ENCODE data around the gene CROCC.
"Not testable (repeated sequence)": the region's sequence is repeated elsewhere in the genome, so short reads cannot be mapped to it uniquely, and the experiment has no call there.

The CROCC gene

DNA sequence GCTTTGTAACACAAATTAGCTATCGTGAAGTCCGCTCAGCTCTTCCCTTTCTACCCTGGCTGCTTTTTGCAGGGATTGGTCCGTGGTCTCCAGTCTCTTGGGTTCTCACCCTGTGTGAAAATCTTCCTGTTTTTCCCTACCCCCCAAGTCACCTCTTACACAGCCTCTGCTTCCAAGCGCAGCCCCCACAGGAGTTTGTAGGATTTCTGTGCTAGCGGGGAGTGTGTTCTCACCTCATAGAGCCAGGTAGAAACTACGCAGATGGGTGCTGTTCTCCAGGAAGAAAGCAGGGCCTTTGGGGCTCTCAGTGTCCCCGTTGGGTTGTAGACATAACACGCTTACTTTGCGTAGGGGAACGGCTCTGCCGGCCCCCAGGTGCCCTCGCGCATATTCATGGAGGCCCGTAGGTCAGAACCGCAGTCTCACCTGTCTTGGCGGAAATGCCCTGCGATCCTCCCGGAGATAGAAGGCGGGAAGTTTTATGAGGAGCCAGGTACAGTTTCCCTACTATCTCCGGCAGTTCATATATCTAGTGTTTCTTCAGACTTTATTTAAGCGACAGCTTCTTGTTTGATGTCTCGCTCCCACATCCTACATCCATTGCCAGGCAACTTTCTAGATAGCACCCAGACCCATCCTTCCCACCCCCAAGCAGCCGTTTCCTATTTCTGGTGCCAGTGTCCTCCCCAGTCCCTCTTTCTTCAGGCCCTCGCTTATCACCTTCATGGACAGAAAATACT, 25.2 kb upstream of the CROCC start:
- peak; percentile 93 for DNase-seq

DNA sequence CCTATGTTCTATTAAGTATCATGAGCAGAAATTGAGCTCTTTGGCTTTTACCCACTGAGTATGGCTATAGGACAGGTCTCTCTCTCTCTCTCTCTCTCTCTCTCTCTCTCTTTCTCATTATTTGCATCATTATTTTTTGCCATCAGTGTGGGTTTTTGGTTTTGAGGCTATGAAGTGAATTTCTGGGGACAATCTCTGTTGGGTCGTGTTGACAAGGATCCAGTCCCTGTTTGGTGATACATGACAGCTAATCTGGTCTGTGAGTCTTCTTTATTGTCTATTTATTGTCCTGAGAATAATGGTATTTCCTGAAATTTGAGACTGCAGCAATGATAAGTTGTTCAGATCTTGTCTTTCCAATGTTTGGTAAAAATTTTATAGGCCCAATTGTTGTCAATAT, 24.1 kb upstream of the CROCC start:
- not testable (repeated sequence) for DNase-seq

DNA sequence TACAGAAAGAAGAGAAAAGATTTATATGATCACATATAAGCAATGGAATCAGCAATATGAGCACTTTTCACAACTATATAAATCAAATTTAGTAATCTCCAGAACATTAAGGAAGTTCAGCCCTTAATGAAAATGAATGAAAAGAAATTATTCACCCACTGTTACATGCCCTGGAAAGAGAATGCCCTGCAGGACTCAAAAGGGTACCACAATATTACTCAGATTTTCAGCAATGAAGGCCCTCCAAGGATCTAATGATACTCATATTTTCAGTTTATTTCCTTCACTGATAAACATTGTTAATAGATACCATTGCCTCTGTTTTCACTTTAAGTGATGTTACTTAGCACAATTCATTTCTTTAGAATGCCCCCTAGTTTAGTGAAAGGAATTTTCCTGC, 23.4 kb upstream of the CROCC start:
- DNase-seq = not testable (repeated sequence)

DNA sequence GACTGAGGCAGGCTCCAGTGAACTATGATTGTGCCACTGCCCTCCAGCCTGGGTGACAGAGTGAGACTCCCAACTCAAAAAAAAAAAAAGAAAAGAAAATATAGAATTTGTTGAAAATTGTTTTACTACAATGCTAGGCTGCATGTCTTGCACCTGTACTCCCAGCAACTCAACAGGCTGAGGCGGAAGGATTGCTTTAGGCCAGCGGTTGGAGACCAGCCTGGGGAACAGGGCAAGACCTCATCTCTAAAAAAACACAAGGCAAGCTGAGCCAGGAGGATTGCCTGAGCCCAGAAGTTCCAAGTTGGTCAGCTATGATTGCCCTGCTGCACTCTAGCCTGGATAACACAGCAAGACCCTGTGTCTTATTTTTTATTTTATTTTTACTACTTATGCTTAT, 22.7 kb upstream of the CROCC start:
- DNase-seq = not testable (repeated sequence)

DNA sequence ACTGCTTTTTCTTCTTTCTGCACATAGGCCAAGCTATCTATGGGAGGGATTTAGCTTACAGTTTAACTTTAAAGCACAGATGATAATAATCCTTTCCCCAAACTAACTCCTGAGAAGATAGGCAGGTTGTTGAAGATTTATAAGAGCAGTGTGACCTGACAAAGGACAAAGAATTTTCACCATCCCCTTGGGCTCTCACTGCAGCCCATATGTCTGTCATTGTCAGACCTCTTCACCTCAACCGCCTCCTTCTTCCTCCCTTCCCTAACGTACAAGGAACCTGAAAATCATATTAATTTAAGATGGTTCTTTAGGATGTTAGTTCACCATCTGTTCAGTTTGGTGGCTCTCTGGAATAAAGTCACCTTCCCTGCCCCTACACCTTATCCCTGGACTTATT, 21.0 kb upstream of the CROCC start:
- DNase-seq = no peak

DNA sequence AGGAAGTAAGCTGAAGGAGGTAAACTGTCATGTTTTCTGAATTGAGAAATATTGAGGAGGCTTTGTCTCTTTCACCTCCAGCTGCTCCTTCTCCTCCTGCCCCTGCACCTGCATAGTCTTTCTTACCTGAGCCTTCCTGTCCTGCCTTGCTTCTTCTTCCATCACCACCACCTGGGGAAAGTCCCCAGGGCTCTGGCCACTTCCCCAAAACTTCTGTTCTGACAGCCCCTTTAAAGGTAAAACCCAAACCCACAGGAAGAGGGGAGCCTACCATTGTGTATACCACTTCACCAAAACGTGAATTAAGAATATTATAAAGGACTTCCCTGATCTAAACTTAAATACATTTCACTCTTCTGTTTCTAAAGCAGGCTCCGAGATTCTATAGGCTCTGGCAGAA, 20.4 kb upstream of the CROCC start:
- not testable (repeated sequence) for DNase-seq

DNA sequence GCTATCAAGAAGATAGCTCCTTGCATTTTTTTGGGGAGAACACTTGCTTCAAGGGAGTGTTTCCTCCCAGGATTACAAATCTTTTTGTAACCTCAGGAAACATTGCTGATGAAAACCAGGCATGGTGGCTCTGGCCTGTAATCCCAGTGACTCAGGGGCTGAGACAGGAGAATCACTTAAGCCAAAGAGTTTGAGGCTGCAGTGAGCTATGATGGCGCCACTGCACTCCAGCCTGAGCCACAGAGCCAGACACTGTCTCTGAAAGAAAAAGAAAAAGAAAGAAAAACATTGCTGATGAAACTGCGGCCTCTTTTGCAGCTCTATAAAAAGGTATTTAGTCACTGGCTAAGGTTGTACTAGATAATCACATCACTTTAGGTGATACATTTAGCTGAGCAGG, 18.7 kb upstream of the CROCC start:
- peak; percentile 41 for DNase-seq

DNA sequence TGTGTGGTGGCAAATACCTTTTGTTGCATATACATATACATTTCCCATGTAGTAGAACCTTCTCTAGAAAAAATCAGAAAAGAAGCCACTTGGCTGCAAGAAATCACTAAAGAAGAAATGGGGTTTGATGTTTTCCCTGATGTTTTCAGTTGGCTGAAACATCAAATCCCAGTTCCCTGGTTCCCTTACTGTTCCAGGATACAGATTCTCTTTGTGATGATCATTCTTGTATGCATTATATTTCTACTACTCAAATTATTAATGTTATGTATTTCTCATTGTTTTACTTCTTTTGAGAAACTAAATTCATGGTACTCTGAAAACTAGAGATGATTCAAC, 18.3 kb upstream of the CROCC start:
- no peak for DNase-seq

DNA sequence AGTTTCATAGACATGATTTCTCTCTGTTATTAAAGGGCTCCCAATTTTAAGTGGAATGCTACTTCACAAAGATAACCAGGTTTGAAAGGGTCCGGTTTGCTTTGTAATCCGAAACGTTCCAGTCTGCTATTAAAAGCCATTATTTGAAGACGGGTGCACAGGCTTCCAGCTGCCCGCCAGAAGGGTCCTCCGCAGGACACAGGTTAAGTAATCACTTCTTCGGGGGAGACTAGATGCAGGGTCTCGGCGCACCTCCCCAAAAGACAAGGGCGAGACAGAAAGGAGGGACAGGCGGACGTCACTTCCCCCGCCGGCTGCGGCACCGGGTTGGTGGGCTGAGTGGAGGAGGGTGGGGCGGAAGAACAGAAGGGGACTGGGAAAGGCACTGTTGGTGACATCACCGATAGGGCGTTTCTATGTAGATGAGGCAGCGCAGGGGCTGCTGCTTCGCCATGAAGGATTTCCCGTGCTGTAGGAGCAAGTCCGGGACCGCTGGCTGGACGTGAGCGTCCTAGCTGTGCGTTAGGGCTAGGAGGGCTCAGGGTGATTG, 17.1 kb upstream of the CROCC start:
- DNase-seq = peak; percentile 100

DNA sequence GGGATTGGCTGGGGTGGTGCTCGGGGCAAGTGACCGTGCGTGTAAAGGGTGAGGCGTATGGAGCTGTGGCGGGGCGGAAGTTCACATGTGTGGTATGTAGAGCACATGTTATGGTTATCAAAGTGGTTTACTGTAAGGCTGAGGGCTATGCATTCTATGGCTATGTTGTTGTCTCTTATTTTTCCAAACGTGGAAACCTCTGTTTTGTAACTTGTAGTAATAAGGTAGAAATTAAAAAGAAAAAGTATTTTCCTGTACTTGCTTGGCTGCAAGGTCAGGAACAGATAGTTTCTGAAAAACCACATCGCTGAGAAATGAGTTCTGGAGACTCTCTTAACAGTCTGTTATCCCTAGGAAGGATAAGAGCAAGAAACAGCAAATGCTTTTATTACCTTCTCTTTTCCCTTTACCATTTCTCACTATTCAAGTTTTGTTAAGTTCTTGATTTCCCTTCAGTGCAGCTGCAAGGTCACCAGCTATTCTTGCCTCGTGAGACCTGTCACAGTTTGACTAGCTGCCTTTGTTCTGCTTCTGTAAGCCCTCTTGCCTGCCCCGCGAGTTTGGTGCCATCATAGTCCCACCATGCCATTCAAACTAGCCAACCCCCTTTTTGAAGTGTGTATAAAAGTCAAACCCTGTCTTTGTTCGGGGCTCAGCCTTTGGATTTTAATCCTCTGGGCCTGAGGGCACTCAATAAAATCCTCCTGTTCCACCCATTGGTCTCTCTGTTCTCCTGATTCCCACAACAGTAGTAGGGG, 16.4 kb upstream of the CROCC start:
- peak; percentile 83 for DNase-seq

DNA sequence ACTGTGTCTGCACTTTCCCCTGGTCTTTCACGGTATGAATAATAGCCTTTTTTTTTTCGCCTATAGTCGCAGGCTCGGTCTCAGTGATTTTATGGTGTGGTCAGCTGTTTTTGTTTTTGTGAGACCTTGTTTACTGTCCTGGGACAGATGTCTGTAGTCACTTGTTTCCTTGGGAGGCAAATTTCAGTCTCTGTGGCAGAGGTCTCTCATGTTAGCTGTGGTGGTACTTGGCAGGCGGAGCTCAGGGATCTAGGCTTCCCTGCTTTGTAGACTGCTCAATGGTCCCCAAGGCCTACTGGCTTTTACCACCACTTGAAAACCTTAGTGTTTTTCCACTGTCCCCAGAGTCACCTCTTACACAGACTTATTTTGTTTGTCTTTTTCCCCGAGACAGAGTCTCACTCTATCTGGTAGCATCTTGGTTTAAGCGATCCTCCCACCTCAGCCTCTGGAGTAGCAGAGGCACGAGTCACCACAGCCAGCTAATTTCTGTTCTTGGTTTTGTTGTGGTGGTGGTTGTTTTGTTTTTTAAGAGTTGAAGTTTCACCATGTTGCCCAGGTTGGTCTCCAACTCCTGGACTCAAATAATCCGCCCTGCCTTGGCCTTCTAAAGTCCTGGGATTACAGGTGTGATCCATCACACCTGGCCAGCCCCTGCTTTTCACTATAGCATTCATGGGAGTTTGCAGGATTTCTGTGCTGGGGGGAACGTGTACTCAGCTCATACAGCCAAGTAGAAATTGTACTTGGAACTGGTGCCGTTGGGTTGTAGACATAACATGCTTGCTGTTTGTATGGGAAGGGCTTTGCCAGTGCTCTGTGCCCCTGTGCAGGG, 15.6 kb upstream of the CROCC start:
- no peak for DNase-seq

DNA sequence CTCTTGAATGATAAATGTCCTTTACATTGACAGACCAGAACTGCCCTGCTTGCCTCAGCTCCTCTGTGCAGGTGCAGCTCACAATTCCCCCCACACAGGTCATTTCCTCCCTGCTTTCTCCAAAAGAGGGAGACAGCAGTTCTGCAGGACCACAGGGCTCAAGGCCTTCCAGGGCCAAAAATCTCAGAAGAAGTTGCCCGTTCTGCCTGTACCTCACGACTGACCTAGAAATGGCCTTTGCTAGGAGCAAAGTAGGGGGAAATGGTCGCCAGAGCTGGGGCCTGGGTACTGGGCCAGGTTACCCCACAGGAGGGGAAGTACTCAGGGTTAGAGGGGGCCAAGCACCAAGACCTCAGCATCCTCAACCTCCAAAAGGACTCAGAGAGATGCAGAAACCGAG, 14.9 kb upstream of the CROCC start:
- no peak for DNase-seq

DNA sequence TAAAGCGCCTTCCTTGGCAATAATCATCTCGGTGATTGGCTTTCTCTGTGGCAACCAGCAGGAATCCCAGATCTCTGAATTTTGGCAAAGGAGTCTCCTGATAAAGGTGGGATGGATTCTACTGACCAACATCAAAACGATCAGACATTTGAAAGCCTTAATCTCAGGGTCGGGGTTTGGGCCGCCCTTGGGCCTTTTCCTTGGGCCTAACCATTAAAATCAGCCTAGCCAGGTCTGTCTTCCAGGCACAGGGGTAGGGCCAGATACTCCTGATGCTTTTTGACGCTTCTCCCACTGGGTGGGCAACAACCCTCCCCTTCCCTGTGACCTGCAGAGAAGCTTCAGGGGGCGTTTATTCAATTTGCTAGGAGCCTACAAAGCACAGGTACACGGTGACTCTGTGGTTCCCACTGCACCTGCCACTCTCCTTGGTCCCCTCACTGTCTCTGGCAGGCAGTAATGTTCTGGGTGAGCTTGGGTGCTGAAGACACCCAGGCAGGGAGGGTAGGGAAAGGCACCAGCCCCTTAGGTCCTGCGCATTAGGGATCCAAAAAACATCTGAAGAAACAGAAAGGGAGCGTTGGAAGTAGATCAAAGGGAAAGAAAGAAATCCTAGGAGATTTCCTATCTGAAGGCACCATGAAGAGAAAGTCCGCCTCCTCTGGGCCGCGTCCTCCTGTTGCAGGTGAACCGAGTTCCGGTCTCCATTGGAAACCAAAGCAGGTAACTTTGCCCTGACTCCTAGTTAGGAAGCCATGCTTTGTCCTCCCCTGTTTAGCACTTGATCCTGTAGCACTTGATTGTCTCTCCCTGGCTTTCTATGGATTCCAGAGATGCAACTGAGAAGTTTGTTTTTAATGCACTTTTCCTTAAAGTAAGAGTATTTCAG, 13.6 kb upstream of the CROCC start:
- no peak for DNase-seq

DNA sequence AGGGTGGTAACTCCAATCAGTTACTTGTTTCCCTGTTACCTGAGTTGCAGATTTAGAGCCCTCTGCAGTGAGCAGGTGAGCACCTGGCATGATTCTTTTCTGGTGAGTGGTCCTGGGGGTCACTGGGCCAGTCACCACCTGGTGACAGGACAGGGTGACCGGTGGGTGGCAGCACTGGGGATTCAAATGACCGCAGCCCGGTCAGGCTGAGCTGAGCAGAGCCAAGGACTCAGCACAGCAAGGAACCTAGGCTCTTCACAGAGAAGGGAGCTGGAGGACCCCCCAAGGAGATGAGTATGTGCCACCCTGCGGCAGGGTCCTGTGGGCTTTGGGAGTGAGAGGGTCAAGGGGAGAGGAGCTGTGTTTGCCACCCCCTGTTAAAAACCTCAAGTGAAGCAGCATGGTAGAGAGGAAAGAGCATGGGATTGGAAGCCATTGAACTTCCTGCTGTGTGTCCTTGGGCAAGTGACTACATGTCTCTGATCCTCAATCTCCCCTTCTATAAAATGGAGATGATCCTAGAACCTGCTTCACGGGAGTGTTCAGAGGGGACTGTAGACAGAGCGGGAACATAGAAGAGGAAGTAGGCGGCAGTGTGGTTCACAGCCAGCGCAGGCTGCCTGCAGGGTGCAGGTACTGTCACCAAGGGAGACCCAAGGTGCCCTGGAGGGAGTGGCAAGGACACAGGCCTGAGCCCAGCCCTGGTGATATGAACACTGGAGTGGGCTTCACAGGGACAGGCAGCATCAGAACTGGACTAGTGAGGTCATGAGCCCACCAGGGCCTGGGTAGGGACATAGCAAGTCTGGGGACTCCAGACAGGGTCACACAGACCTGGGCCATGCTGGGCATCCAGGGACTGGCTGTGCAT, 9.6 kb upstream of the CROCC start:
- not testable (repeated sequence) for DNase-seq

DNA sequence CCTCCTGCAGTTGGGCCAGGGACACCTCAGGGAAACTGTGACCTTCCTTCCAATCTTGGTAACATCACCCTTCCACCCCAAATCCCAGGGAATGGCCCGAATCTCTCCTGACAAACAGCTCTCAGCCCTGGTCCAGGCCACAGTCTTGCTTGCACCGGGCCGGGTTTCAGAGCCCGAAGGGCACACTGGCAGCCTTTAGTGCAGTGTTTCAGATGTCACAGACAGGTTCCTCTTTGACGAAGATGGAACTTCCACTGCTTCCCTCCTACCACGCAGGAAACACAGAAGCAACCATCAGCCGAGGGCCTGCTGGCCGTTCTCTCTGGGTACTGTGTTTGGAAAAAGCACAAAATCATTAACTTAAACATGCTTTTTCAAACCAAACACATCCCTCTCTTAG, 9.0 kb upstream of the CROCC start:
- peak; percentile 66 for DNase-seq

DNA sequence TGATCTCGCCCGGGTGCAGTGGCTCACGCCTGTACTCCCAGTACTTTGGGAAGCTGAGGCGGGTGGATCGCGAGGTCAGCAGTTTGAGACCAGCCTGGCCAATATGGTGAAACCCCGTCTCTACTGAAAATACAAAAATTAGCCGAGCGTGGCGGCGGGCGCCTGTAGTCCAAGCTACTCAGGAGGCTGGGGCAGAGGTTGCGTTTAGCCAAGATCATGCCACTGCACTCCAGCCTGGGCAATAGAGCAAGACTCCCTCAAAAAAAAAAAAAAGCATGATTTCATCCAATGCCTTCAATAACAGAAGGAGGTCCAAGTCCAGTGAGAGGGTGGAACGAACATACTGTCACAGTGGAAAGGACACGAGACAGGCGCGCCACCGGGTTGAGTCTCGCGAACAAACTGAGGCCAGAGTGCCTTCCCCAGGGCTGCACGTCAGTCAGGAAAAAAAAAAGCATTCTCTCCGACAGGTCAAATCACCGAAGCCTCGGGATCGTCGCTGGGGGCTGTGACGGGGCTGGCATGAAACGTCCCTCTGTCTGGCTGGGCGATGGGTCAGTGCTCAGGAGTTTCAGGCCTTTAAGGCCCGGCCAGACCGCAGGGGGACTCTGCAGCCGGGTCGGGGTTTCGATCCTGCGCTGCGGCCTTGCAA, 8.4 kb upstream of the CROCC start:
- DNase-seq = no peak

DNA sequence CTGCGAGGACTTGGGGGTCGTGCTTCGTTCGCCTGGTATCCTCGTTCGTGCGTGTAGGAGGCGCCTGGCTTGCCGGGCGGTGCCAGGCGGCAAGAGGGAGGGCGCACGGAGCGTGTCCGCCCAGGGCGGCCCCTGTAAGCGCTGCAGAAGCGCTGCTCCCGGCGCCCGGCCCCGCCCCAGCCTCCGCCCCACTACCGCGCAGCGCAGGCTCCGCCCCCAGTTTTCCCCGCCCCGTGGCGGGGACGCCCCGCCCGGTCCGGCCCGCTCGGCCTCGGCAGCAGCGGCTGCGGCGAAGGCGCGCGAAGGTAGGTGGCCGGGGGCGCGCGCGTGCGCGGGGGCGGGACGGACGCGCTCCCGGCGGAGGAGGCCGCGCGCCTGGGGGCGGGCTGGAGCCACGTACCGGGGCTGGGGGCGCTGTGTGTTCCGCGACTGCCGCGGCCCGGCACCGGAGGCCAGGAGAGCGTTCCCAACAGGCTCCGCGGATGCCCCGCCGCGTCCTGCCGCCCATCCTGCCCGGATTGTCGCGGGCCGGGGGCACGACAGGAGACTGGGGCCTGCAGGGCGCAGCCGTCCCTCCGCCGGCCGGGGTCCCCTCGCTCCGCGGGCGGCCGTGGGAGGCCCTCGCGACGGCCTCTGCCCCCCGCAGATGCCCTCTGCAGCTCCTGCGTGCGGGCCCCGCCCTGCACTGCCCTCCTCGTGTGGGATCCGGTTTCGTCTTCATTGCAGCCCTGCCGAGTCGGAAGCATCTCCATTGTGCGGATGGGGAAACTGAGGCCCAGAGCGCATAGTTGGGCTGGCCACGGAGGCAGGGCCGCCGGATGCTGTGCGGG, 7.7 kb upstream of the CROCC start:
- DNase-seq = peak; percentile 91

DNA sequence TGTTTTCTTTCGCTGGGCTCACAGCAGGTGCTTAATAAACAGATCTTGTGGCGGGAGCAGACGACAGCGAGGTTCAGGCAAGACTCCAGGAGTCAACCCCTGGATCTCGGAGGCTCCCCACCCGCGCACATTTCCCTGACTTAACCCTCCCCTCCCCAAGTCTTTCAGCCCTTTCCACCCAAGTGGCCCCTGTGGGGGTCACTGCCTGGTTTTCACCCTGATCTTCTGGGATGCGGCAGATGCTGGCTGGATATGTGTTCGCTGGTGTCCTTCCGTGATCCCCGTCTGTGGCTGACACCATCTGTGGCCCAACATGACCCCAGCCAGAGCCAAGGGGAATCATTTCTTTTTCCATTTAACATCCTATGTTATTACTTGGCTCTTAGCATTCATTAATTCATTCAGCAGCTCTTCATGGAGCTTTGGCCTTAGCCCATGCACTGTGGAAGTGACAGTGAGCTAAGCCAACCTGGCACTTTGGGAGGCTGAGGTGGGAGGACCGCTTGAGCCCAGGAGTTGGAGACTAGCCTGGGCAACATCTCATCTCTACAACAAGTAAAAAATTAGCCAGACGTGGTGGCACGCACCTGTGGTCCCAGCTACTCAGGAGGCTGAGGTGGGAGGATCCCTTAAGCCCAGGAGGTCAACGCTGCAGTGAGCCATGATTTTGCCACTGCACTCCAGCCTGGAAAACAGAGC, 6.7 kb upstream of the CROCC start:
- DNase-seq = not testable (repeated sequence)

DNA sequence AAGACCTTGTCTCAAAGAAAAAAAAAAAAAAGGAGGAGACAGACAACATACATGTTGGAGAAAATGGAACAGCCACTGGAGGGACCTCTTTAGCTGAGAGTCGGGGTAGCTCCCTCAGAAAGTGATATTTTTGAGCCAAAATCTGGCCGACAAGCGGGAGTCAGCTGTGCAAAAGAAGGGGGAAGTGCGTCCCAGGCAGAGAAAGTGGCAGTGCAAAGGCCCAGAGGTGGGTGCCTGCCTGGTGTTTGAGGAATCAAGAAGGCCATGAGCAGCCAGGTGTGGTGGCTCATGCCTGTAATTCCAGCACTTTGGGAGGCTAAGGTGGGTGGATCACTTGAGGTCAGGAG, 6.1 kb upstream of the CROCC start:
- no peak for DNase-seq
